GM18867 (cell line): ENCODE results near the gene MUC16.
"Not testable (repeated sequence)": the region's sequence is repeated elsewhere in the genome, so short reads cannot be mapped to it uniquely, and the experiment has no call there.

Experiments used
- ATAC-seq: cut with Tn5 transposase; IDR thresholded peaks from one replicate; pipeline ENCODE4 v1.9.1; 2021; ENCODE audit warnings: mild to moderate bottlenecking, moderate library complexity; ENCODE audit not compliant: unreplicated experiment

The MUC16 gene

GRCh38 chr19:9009935-9010651 is at the start of gene MUC16:
Gene MUC16 (minus strand): TSS chr19:9010409.
- no peak for ATAC-seq

- no peak for ATAC-seq
These were observed 48.9 kb upstream of the MUC16 start for GRCh38 chr19:9058905-9059667.

GRCh38 chr19:9057505-9058258 is 47.5 kb upstream of the MUC16 start:
- no peak for ATAC-seq

GRCh38 chr19:9056131-9056530 is 45.9 kb upstream of the MUC16 start:
- not testable (repeated sequence) for ATAC-seq

GRCh38 chr19:9054765-9055164 is 44.6 kb upstream of the MUC16 start:
- ATAC-seq = no peak

- ATAC-seq = no peak
These were observed 44.0 kb upstream of the MUC16 start for GRCh38 chr19:9054207-9054606.

GRCh38 chr19:9053674-9054073 is 43.5 kb upstream of the MUC16 start:
- not testable (repeated sequence) for ATAC-seq

GRCh38 chr19:9052894-9053293 is 42.7 kb upstream of the MUC16 start:
- ATAC-seq = no peak

- no peak for ATAC-seq
These were observed 36.5 kb upstream of the MUC16 start for GRCh38 chr19:9046694-9047093.

- ATAC-seq = no peak
These were observed 34.2 kb upstream of the MUC16 start for GRCh38 chr19:9044449-9044848.

- no peak for ATAC-seq
These were observed 33.3 kb upstream of the MUC16 start for GRCh38 chr19:9043524-9043923.

- no peak for ATAC-seq
These were observed 30.8 kb upstream of the MUC16 start for GRCh38 chr19:9041023-9041422.

- no peak for ATAC-seq
These were observed 29.9 kb upstream of the MUC16 start for GRCh38 chr19:9040131-9040530.

GRCh38 chr19:9039728-9040127 is 29.5 kb upstream of the MUC16 start:
- no peak for ATAC-seq

GRCh38 chr19:9037400-9038062 is 27.3 kb upstream of the MUC16 start:
- ATAC-seq = no peak

GRCh38 chr19:9032136-9032631 is 22.0 kb upstream of the MUC16 start:
- ATAC-seq = no peak

- no peak for ATAC-seq
These were observed 8.1 kb upstream of the MUC16 start for GRCh38 chr19:9018163-9018875.

GRCh38 chr19:9014803-9015202 is 4.6 kb upstream of the MUC16 start:
- no peak for ATAC-seq

GRCh38 chr19:9013988-9014387 is 3.8 kb upstream of the MUC16 start:
- ATAC-seq = no peak

GRCh38 chr19:9011875-9012274 is 1.7 kb upstream of the MUC16 start:
- no peak for ATAC-seq
